Loucy (cell line): ENCODE measurements around the gene RGS3.

Experiments
- H2AFZ ChIP-seq: fragments of 200-600 bp; sonication (generic); 2 replicates; pipeline ENCODE4 v1.6.0; 2016; ENCODE audit warnings: antibody characterized with exemption, mild to moderate bottlenecking, low read length, moderate library complexity
- H3F3A ChIP-seq: fragments of 200-600 bp; 2 replicates; pipeline ENCODE4 v1.6.0; 2016; ENCODE audit warnings: antibody characterized with exemption, low read depth, mild to moderate bottlenecking
- H3K27me3 ChIP-seq: fragments of 200-600 bp; sonication (generic); 2 replicates; pipeline ENCODE4 v1.6.1; 2014; ENCODE audit warnings: low read length, mild to moderate bottlenecking; ENCODE audit not compliant: insufficient read depth, poor library complexity, severe bottlenecking
- H3K36me3 ChIP-seq: fragments of 200-600 bp; sonication (generic); 2 replicates; pipeline ENCODE4 v1.6.1; 2016; ENCODE audit warnings: low read length; ENCODE audit not compliant: insufficient read depth
- H3K4me1 ChIP-seq: fragments of 200-600 bp; sonication (generic); 2 replicates; pipeline ENCODE4 v1.5.1; 2014; ENCODE audit warnings: low read length, mild to moderate bottlenecking; ENCODE audit not compliant: insufficient read depth, poor library complexity, severe bottlenecking
- H3K4me2 ChIP-seq: fragments of 200-600 bp; sonication (generic); 2 replicates; pipeline ENCODE4 v1.6.0; 2014; ENCODE audit warnings: antibody characterized with exemption, low read length, low read depth, mild to moderate bottlenecking; ENCODE audit not compliant: poor library complexity, severe bottlenecking
- H3K4me3 ChIP-seq: fragments of 200-600 bp; sonication (generic); 2 replicates; pipeline ENCODE4 v1.5.1; 2014; ENCODE audit warnings: low read length, mild to moderate bottlenecking, mixed read lengths; ENCODE audit not compliant: poor library complexity, severe bottlenecking
- H3K79me2 ChIP-seq: fragments of 200-600 bp; sonication (generic); 2 replicates; pipeline ENCODE4 v1.6.1; 2014; ENCODE audit warnings: low read length; ENCODE audit not compliant: insufficient read depth
- H3K9ac ChIP-seq: fragments of 200-600 bp; sonication (generic); 2 replicates; pipeline ENCODE4 v1.6.0; 2014; ENCODE audit warnings: mild to moderate bottlenecking, low read depth, low read length, moderate library complexity; ENCODE audit not compliant: poor library complexity, severe bottlenecking
- H3K9me2 ChIP-seq: fragments of 200-600 bp; sonication (generic); replicated peaks from 2 replicates; pipeline ENCODE4 v1.6.1; 2016; ENCODE audit warnings: low read depth, low read length, mixed read lengths
- H3K9me3 ChIP-seq: fragments of 200-600 bp; sonication (generic); 2 replicates; pipeline ENCODE4 v1.6.1; 2014; ENCODE audit warnings: mild to moderate bottlenecking, antibody characterized with exemption, low read length, low read depth; ENCODE audit not compliant: insufficient read depth
- H4K20me1 ChIP-seq: fragments of 200-600 bp; sonication (generic); 2 replicates; pipeline ENCODE4 v1.6.0; 2014; ENCODE audit warnings: antibody characterized with exemption, low read length, mild to moderate bottlenecking; ENCODE audit not compliant: insufficient read depth, poor library complexity, severe bottlenecking
- CTCF ChIP-seq: fragments of 200-600 bp; sonication (generic); conservative IDR thresholded peaks from 2 replicates; pipeline ENCODE4 v1.5.1; 2014; ENCODE audit warnings: mild to moderate bottlenecking, antibody characterized with exemption, low read length
- EZH2phosphoT487 ChIP-seq: fragments of 200-600 bp; IDR thresholded peaks from 2 replicates; pipeline ENCODE4 v1.6.1; 2018; ENCODE audit warnings: antibody characterized with exemption, mild to moderate bottlenecking, moderate library complexity, borderline replicate concordance

RGS3 gene

GRCh38 chr9:113467183-113467582 lies 3.7 kb downstream of the RGS3 start:
- Histone ChIP-seq H3K4me1 (no peaks in the 10 kb centered on the region), H3K9me3 (peaks cover 6% of the 10 kb centered on the region), H2AFZ (no peak overlapping the region), H3K4me2 (no peak overlapping the region), H4K20me1 (no peaks in the 10 kb centered on the region), H3K9ac (no peak overlapping the region), H3F3A (no peaks in the 10 kb centered on the region), H3K36me3 (peaks cover 2% of the 10 kb centered on the region; the same call in 1 of the 2 replicates), H3K9me2 (no peaks in the 10 kb centered on the region), H3K79me2 (no peaks in the 10 kb centered on the region), H3K27me3 (no peaks in the 10 kb centered on the region), H3K4me3 (no peak overlapping the region)
- TF ChIP-seq CTCF (no peak), EZH2phosphoT487 (no peak)

GRCh38 chr9:113468716-113469448 lies 5.4 kb downstream of the RGS3 start:
- H3K9me2 ChIP-seq, result no peaks in the 10 kb centered on the region
- H3K4me1 ChIP-seq, result no peaks in the 10 kb centered on the region
- peaks cover 6% of the 10 kb centered on the region for H3K9me3 ChIP-seq
- H3K27me3 ChIP-seq, result no peaks in the 10 kb centered on the region
- no peaks in the 10 kb centered on the region for H3K79me2 ChIP-seq
- H3K9ac ChIP-seq, result no peak overlapping the region
- no peak overlapping the region for H2AFZ ChIP-seq
- no peak overlapping the region for H3K4me3 ChIP-seq
- 0 out of 2 replicates have a peak, but pooled peaks cover 4% of the 10 kb centered on the region for H3K36me3 ChIP-seq
- H3F3A ChIP-seq, result no peaks in the 10 kb centered on the region
- H4K20me1 ChIP-seq, result no peaks in the 10 kb centered on the region
- no peak for TF ChIP-seq CTCF
- no peak for TF ChIP-seq EZH2phosphoT487
- H3K4me2 ChIP-seq, result no peak overlapping the region

GRCh38 chr9:113471143-113471542 lies 7.6 kb downstream of the RGS3 start:
- no peaks in the 10 kb centered on the region for H3K4me1 ChIP-seq
- H3K9ac ChIP-seq, result no peak overlapping the region
- no peak overlapping the region for H3K4me2 ChIP-seq
- no peaks in the 10 kb centered on the region for H3F3A ChIP-seq
- H2AFZ ChIP-seq, result no peak overlapping the region
- peaks cover 6% of the 10 kb centered on the region for H3K9me3 ChIP-seq
- no peak overlapping the region for H3K4me3 ChIP-seq
- 0 out of 2 replicates have a peak, but pooled peaks cover 4% of the 10 kb centered on the region for H3K36me3 ChIP-seq
- no peaks in the 10 kb centered on the region for H4K20me1 ChIP-seq
- H3K79me2 ChIP-seq, result no peaks in the 10 kb centered on the region
- no peaks in the 10 kb centered on the region for H3K27me3 ChIP-seq
- no peaks in the 10 kb centered on the region for H3K9me2 ChIP-seq
- TF ChIP-seq EZH2phosphoT487 (no peak), CTCF (no peak)
